GM19438 (cell line): ENCODE results near the gene EML4.

Source experiments
- ATAC-seq: cut with Tn5 transposase; IDR thresholded peaks from one replicate; pipeline ENCODE4 v1.9.1; 2021; ENCODE audit warnings: low read depth; ENCODE audit not compliant: unreplicated experiment

EML4 gene

GRCh38 chr2:42218712-42219111 lies 49.6 kb downstream of the EML4 start:
- ATAC-seq, result no peak

- ATAC-seq, result no peak
Observed at GRCh38 chr2:42219160-42219559, 50.0 kb downstream of the EML4 start.

GRCh38 chr2:42220566-42220965 lies 51.4 kb downstream of the EML4 start:
- ATAC-seq, result no peak

- ATAC-seq, result no peak
Observed at GRCh38 chr2:42223067-42223854, 54.1 kb downstream of the EML4 start.

- ATAC-seq, result no peak
Observed at GRCh38 chr2:42223855-42224268, 54.7 kb downstream of the EML4 start.

GRCh38 chr2:42224422-42225067 lies 55.4 kb downstream of the EML4 start:
- ATAC-seq, result no peak

- no peak for ATAC-seq
Observed at GRCh38 chr2:42225573-42225972, 56.4 kb downstream of the EML4 start.

GRCh38 chr2:42227491-42227890 lies 58.3 kb downstream of the EML4 start:
- no peak for ATAC-seq

GRCh38 chr2:42228101-42228500 lies 58.9 kb downstream of the EML4 start:
- no peak for ATAC-seq

GRCh38 chr2:42229949-42230348 lies 60.8 kb downstream of the EML4 start:
- no peak for ATAC-seq

- ATAC-seq, result no peak
Observed at GRCh38 chr2:42230891-42231290, 61.7 kb downstream of the EML4 start.

GRCh38 chr2:42232024-42232423 lies 62.9 kb downstream of the EML4 start:
- ATAC-seq, result no peak

GRCh38 chr2:42233976-42234441 lies 64.9 kb downstream of the EML4 start:
- ATAC-seq, result no peak

GRCh38 chr2:42236911-42237310 lies 67.8 kb downstream of the EML4 start:
- ATAC-seq, result no peak

- peak; percentile 78 for ATAC-seq
Observed at GRCh38 chr2:42238644-42239288, 69.6 kb downstream of the EML4 start.

- ATAC-seq, result no peak
Observed at GRCh38 chr2:42239289-42239661, 70.1 kb downstream of the EML4 start.

- ATAC-seq, result no peak
Observed at GRCh38 chr2:42239811-42240210, 70.7 kb downstream of the EML4 start.

- ATAC-seq, result no peak
Observed at GRCh38 chr2:42241517-42241916, 72.4 kb downstream of the EML4 start.

- ATAC-seq, result no peak
Observed at GRCh38 chr2:42243297-42243696, 74.1 kb downstream of the EML4 start.

GRCh38 chr2:42244520-42244919 lies 75.4 kb downstream of the EML4 start:
- ATAC-seq, result no peak

GRCh38 chr2:42245396-42245795 lies 76.2 kb downstream of the EML4 start:
- ATAC-seq, result no peak

GRCh38 chr2:42246562-42246961 lies 77.4 kb downstream of the EML4 start:
- no peak for ATAC-seq
